GM18867 (cell line): ENCODE results near the gene ARL15.

Experiments
- ATAC-seq: cut with Tn5 transposase; IDR thresholded peaks from one replicate; pipeline ENCODE4 v1.9.1; 2021; ENCODE audit warnings: mild to moderate bottlenecking, moderate library complexity; ENCODE audit not compliant: unreplicated experiment

Gene ARL15

DNA sequence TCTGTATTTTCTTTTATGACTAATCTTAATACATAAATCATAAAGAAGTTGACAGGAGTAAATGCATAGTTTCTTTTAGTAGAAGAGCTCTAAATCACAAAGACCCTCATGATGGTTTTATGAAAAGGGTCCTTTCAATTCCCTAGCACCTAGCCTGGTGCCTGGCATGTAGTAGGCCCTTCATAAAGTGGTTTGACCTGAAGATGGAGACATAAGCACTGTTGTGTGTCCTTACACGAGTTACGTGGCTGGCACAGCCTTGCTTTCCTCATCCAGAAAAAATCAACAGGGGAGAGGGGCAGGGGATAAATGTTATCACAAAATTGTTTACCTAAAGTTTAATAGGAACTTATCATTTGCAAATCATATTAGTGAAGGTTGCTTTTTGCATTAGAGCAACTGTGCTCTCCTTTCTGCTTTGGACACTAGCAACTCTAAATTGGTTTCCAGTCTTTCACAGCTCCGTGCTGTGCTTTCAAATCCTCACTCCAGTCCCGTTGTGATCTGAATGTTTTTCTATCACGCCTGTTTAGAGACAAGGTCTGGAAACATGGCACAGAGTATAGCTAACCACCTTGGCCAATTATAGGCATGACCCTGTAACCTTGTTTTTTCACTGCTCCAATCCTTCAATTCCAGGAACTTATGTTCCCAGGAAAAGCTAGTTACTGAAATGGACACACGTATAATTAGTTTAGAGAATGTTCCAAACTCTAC is 55.7 kb downstream of the ARL15 start:
- ATAC-seq, result no peak

DNA sequence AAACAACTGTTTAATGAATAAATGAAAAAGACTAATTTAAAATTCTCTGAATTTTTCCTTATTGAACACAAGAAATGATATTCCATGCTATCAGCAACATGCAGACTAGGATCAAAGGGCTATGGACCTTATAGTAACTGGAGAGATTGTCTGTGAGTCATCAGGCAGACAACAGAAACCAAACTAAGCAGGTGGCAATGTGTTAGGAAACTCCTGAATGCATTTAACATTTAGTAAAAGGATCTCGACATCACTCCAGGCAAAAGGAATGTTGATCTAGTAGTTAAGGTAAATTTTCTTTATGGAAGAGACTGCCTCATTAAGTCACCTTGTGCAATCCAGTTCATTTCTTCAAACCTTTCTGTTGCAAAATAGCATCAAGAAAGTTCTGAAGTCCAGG is 58.4 kb downstream of the ARL15 start:
- no peak for ATAC-seq

- ATAC-seq, result peak; percentile 67
Observed at GRCh38 chr5:54249210-54250028, 61.0 kb downstream of the ARL15 start.

- ATAC-seq, result no peak
Observed at GRCh38 chr5:54247226-54247625, 63.1 kb downstream of the ARL15 start.

GRCh38 chr5:54243483-54244080 is 66.8 kb downstream of the ARL15 start:
- ATAC-seq, result peak; percentile 90

DNA sequence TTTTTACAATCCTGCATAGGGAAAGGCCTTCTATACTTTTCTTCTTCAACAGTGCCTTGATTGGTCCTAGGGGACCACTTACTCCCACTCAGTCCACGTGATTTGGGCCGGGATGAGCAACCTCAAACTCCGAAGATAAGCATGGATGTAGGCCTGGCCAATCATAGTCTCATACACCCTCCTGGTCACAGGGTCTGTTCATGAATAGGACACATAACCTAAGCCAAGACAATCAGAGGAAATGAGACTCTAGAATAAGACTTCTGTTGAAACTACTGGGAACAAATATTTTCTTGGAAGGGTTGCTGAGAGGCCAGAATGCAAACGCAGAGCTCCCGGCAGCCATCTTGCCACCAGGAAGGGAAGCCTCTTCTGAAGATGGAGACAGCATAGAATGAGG is 68.1 kb downstream of the ARL15 start:
- no peak for ATAC-seq

- peak; percentile 62 for ATAC-seq
Observed at GRCh38 chr5:54234304-54234933, 76.0 kb downstream of the ARL15 start.

- no peak for ATAC-seq
Observed at GRCh38 chr5:54230936-54231685, 79.3 kb downstream of the ARL15 start.

GRCh38 chr5:54229041-54229780 is 81.2 kb downstream of the ARL15 start:
- ATAC-seq, result peak; percentile 97

DNA sequence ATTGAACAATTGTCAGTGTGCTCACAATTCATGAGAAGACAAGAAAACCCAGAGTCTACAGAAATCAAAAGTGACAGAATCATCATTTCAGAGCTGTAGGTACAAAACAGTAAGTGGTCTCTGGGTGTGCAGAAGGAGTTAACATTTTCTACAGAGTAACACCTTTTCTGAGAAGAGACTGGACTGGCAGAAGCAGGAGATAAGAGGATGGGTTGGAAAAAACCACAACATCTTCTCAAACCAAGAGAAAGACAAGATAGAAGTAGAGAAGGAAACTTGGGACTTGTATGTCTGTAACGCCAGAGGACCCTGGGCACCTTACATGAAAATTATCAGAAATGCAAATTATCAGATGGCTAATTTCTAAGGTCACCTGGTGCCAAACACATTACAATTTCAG is 82.6 kb downstream of the ARL15 start:
- no peak for ATAC-seq

- no peak for ATAC-seq
Observed at GRCh38 chr5:54227109-54227508, 83.3 kb downstream of the ARL15 start.

GRCh38 chr5:54226215-54226614 is 84.2 kb downstream of the ARL15 start:
- ATAC-seq, result no peak

- no peak for ATAC-seq
Observed at GRCh38 chr5:54224103-54224826, 86.1 kb downstream of the ARL15 start.

GRCh38 chr5:54222336-54222735 is 88.0 kb downstream of the ARL15 start:
- ATAC-seq, result no peak

DNA sequence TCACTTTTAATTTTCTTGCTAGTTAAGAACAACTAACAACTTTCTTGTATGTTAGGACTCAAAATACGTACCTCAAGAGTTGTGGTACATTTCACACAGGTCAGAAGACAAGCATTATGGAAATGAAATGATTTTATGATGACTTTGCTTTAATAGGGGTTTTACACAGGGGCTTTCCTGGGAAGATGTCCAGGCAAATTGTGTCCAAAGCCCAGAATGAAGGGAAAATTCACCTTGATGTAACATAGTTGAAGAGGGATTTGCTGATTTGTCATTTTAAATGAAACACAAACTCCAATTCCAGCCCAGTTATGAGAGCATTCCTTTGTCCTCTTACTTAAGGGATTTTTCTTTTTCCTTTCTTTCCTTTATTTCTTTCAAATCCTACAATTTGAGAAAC is 89.2 kb downstream of the ARL15 start:
- ATAC-seq, result no peak

DNA sequence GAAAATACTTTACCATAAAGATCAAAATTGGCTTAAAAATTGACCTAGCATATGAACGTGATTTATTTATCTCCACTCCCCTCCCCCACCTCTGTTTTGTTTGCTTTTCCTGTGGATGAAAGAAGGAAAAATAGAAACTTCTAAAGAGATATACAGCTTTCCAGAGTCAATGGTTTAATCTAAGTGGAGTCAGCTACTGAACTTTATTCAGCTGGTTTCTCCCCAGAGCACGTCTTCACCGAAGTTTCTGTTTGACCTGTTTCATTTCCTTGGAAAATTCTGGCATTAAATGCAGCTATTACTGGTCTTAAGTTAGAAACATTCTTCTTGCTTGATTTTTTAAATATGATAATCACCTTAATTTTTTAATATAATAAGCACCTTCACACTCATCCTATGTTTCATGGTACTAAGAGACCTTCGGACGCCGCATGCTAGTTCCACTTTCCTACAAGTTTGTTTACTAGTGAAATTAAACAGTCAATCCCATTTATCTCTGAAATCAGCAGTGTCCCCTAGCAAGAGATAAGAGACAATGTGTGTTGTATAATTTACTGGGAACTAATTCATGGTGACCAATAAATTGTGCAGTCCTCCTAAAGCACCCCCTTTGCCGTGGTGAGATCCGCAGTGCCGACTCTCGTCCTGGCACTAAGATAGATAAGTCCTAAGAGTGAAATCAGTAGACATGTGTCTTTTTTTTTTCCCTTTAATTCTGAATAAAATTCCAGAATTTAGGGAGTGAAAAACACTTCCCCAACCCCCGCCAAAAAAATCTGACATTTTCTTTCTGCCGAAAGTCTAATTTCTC is 89.9 kb downstream of the ARL15 start:
- no peak for ATAC-seq

- ATAC-seq, result peak; percentile 76
Observed at GRCh38 chr5:54217826-54218503, 92.4 kb downstream of the ARL15 start.

- no peak for ATAC-seq
Observed at GRCh38 chr5:54215233-54215736, 95.1 kb downstream of the ARL15 start.
